HEK293 (cell line): Measurements from ENCODE around the gene PVALEF.

Experiments used
- CTCF ChIA-PET: fragments of 350-600 bp; formaldehyde crosslinking; extraction: SDS; loops from one replicate; lab custom pipeline; 2021; ENCODE audit warnings: antibody characterized with exemption; lab: Yijun Ruan, JAX
- POLR2A ChIA-PET: fragments of 300-600 bp; formaldehyde crosslinking; extraction: SDS; loops from one replicate; lab custom pipeline; 2020; ENCODE audit warnings: antibody characterized with exemption, inconsistent platforms; lab: Yijun Ruan, JAX
- H3K27ac ChIP-seq: fragments of 200-500 bp; sonication (Bioruptor generic); 2 replicates; pipeline ENCODE4 v1.5.1; 2014; ENCODE audit warnings: low read depth, low read length, control low read depth, inconsistent platforms; ENCODE audit errors: extremely low read depth
- H3K36me3 ChIP-seq, 2 experiments: fragments of 200-500 bp in 1 of 2; sonication (Bioruptor generic) in 1 of 2; 1 replicate in 1 of 2; 2 replicates in 1 of 2; pipeline ENCODE4 v1.5.1; 2014 to 2017; ENCODE audit warnings: inconsistent platforms in 2 of 2, low read length in 2 of 2; ENCODE audit not compliant: control insufficient read depth in 2 of 2, insufficient read depth in 1 of 2
- H3K4me1 ChIP-seq: fragments of 200-500 bp; sonication (Bioruptor generic); 2 replicates; pipeline ENCODE4 v1.5.1; 2014; ENCODE audit warnings: mild to moderate bottlenecking, low read length, inconsistent platforms; ENCODE audit not compliant: control insufficient read depth, insufficient read depth
- H3K4me3 ChIP-seq: 2 replicates; pipeline ENCODE4 v1.5.1; 2011; ENCODE audit warnings: low read depth, mild to moderate bottlenecking, control low read depth, low read length, moderate library complexity
- H3K9me3 ChIP-seq: fragments of 200-500 bp; sonication (Bioruptor generic); 2 replicates; pipeline ENCODE4 v1.5.1; 2014; ENCODE audit warnings: low read depth, low read length, inconsistent platforms; ENCODE audit not compliant: control insufficient read depth, insufficient read depth
- HIC1 ChIP-seq: fragments of 450-650 bp; formaldehyde crosslinking; IDR thresholded peaks from 2 replicates; pipeline ENCODE4 v1.5.1; 2016; ENCODE audit warnings: missing biosample characterization, missing genetic modification characterization
- HOXA7 ChIP-seq: sonication (generic); formaldehyde crosslinking; IDR thresholded peaks from 2 replicates; pipeline ENCODE4 v1.8.1; 2022; ENCODE audit warnings: missing genetic modification reagents, borderline replicate concordance
- REST ChIP-seq: fragments of 450-650 bp; formaldehyde crosslinking; IDR thresholded peaks from 2 replicates; pipeline ENCODE4 v1.5.1; 2016; ENCODE audit warnings: missing biosample characterization, missing genetic modification characterization
- SP2 ChIP-seq: fragments of 450-650 bp; formaldehyde crosslinking; IDR thresholded peaks from 2 replicates; pipeline ENCODE4 v1.5.1; 2016; ENCODE audit warnings: missing biosample characterization, missing genetic modification characterization
- ZNF26 ChIP-seq: fragments of 450-650 bp; formaldehyde crosslinking; IDR thresholded peaks from 2 replicates; pipeline ENCODE4 v1.5.1; 2016; ENCODE audit warnings: missing biosample characterization, missing genetic modification characterization
- ZNF404 ChIP-seq: fragments of 450-650 bp; formaldehyde crosslinking; IDR thresholded peaks from 2 replicates; pipeline ENCODE4 v1.5.1; 2017; ENCODE audit warnings: missing biosample characterization, missing genetic modification characterization
- ZNF658 ChIP-seq: fragments of 450-650 bp; formaldehyde crosslinking; IDR thresholded peaks from 2 replicates; pipeline ENCODE4; 2016; ENCODE audit warnings: missing biosample characterization, missing genetic modification characterization
- ZSCAN5A ChIP-seq: fragments of 450-650 bp; formaldehyde crosslinking; IDR thresholded peaks from 2 replicates; pipeline ENCODE4 v1.5.1; 2016; ENCODE audit warnings: missing biosample characterization, missing genetic modification characterization

The PVALEF gene

GRCh38 chr17:81231121-81231645 is 65.9 kb downstream of the PVALEF start (continued):
- TF ChIP-seq ZSCAN5A (tag by site-specific recombination) (no peak), ZNF658 (tag by site-specific recombination) (0 out of 2 replicates have a peak, but pooled peaks have one; percentile 23)

- H3K36me3 ChIP-seq: peaks cover 5 to 70% of the 10 kb centered on the region in 2 experiments; a peak in 2 of 3 replicates
- H3K4me3 ChIP-seq: no peak overlapping the region
- H3K27ac ChIP-seq: no peak overlapping the region
- ChIA-PET POLR2A (interaction anchor here (0.9 to 3.8 kb wide), 2 partner anchors 9 to 257 kb away, joined by 6 to 22 read pairs; partner anchors contain the start of gene CEP131), CTCF (interaction anchor here (0.6 to 2.5 kb wide), 5 partner anchors 9 to 490 kb away, joined by 3 to 23 read pairs (median 4); partner anchors contain the start of gene CEP131)
- H3K9me3 ChIP-seq: no peaks in the 10 kb centered on the region
- TF ChIP-seq SP2 (tag by site-specific recombination): no peak
- TF ChIP-seq REST (tag by site-specific recombination): 0 out of 2 replicates have a peak, but pooled peaks have one; percentile 20
- no peak for TF ChIP-seq HOXA7 (CRISPR knock-in tag)
- TF ChIP-seq ZNF26 (tag by site-specific recombination): no peak
- TF ChIP-seq ZNF404 (tag by site-specific recombination): no peak
- no peak for TF ChIP-seq HIC1 (tag by site-specific recombination)
- peaks cover 8% of the 10 kb centered on the region for H3K4me1 ChIP-seq
These were observed 66.7 kb downstream of the PVALEF start for GRCh38 chr17:81231766-81232581.
